ENCODE data around the gene PTH2.
A peak's percentile ranks its signal among the peaks of the same experiment; 100 is the strongest.

Gene PTH2

DNA sequence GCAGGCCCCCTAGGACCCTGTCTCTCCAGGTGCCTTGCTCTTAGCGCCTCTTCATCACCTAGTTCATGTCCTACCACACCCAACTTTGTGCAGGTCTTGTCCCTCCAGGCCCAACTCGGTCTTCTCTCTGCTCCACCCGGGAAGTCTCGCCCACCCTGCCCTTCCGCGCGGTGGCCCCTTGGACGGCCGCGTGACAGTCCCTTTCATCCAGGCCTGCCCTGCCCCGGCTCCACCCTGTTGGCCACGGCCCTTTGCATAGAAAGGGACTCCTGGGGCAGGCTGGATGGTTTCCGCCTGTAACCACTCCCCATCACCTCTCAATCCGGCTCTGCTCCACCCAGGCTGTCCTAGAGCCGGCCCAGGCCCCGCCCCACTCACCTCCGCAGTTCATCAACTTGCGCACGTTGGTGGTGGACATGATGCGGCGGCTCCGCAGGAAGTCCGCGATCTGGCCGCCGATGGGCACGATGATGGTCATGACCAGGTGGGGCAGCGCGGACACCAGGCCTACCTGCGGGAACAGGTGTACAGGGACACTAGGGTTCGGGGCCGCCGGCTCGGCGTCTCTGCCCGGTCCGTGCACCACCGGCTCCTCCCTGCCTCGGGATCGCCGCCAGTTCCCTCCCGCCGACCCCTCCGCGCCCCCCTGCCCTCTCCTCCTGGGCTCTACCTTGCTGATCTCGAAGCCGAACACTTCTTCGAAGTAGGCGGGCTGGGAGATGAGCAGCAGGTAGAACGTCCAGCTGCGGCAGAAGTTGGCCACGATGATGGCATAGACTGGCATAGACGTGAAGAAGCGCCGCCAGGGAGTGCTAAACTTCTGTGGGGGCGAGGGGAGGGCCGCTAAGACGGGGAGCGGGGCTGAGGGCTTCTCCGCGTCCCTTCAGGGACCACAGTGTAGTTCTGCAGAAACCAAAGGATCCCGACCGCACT lies 9.2 kb upstream of the PTH2 start:
- no peak for DNase-seq (ENCODE audit: low read depth in 2 of 3, low spot score in 2 of 3)

DNA sequence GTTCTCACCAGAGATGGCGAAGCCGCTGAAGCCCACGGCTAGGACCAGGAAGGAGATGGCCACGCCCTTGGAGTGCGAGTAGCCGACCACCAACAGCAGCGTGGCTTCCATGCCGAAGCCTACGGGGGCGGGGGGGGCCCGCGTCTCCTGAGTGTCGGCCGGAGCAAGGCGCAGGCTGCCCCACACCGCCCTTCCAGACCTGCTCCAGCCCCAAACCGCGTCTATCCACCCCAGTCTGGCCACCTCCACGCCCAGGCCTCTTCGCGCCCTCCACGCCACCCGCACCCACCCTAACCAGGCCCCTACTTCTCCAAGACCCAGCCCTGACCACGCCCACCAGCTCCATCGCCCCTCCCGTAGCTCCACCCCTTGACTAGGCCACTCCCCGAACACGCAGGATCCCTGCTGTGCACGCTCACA lies 8.1 kb upstream of the PTH2 start:
- DNase-seq (ENCODE audit: low read depth in 2 of 3, low spot score in 2 of 3), result no peak

DNA sequence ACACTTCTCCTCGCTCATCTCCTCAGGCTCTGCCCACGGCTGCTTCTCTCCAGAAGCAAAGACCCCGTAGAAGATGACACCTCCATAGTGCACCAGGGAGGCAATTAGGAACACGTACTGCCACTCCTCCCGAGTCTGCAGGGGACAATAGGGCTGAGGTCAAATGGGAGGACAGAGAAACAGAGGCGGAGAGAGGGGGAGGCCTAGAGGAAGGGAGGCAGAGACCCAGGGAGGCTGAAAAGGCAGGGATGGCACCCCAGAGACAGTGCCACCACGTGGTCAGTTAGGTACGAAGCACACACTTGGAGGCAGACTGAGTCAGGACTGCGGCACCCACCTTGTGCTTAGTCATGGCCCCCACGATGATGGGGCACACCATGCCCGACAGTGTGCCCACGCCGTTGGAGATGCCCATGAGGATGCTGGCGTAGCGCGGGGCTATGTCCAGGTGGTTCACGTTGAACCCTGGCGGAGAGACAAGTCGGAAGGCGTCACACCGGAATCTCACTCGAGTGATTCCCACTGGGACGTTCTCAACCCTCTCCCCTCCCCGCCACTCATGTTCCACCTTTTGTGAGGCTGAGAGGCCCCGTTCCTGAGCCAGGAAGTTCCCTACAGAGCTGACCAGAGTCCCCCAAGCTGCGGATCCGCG lies 7.6 kb upstream of the PTH2 start:
- no peak for DNase-seq (ENCODE audit: low read depth in 2 of 3, low spot score in 2 of 3)

DNA sequence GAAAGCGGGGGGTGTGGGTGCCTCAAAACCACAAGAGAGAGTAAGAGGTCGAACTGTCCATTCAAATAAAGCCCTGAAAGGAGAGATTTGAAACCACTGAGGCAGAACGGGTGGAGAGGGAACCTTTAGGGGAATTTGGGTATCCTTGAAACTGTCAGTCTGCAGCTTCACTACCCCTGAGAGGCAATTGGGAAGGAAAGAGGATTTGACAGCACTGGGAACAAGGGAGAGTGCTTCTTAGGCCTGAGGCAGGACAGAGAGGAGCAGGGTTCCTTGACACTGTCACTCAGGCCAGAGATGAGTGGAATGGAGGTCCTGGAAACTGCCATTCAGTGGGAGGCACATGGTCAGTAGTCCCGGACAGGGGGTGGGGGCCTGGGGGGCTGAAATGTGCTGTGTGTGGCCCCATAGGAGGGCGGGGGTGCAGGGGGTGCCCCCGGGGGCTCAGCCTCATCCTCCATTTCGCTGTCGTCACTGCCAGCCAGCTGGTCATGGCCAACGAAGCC lies 7.0 kb upstream of the PTH2 start:
- DNase-seq (ENCODE audit: low read depth in 2 of 3, low spot score in 2 of 3), result no peak

DNA sequence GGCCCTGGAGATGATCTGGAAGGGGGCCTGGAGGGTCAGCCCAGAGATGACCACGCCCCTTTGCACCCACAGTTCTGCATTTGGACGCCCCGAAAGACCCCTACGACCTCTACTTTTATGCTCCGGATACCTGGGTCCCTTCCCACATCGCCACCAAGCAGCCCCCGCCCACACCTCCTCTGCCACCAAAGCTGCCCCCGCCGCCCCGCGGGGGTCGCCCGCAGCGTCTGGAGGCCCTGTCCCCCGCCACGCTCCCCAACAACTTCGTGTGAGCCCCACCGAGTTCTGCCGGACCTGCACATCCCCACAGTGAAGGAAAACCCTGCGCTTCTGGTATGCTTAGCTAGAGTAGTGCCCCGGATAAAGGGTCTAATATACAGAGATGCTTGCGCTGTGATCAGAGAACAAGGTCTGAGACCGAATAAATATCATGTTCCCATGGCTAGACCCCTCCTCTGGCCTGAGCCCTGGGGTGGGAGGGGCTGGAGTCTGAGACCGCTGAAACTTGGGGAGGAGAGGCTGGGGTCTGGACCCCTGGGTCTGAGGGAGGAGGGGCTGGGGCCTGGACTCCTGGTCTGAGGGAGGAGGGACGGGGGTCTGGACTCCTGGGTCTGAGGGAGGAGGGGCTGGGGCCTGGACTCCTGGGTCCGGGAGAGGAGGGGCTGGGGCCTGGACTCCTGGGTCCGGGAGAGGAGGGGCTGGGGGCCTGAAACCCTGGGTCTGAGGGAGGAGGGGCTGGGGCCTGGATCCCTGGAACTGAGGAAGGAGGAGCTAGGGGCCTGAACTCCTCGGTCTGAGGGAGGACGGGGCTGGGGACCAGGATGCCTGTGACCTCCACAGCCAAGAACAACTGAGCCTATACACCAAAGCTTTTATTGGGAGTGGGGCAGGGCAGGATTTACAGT lies 5.6 kb upstream of the PTH2 start:
- no peak for DNase-seq (ENCODE audit: low read depth in 2 of 3, low spot score in 2 of 3)

DNA sequence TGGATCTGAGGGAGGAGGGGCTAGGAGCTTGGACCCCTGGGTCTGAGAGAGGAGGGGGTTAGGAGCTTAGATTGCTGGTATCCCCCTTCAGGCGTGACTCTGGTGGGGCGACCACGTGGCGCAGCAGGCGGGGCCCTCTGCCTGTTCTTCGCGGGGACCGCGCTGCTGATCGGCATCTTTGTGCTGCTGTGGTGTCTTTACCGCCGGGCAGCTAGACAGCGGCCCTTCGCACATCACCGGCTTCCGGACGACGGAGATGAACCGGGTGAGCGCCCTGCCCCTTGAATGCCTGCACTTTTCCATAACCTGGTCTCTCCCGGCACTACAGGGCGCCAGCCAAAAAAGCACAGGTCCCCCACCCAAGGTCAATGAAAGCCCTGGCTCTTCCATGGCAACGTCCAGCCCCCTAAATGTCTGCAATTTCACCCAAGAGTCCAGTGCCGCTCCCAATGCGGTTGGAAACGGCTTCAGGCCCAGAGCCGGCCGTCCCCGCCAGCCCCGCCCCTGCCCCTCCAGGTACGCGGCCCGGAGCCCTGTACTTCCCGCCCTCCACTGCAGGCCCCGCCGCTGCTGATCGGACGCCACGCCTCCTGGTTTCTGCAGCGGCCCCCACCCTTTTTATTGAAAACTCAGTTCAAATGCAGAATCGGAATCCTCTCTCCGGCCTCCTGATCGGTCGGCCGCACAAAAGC lies 4.8 kb upstream of the PTH2 start:
- no peak for DNase-seq (ENCODE audit: low read depth in 2 of 3, low spot score in 2 of 3)

DNA sequence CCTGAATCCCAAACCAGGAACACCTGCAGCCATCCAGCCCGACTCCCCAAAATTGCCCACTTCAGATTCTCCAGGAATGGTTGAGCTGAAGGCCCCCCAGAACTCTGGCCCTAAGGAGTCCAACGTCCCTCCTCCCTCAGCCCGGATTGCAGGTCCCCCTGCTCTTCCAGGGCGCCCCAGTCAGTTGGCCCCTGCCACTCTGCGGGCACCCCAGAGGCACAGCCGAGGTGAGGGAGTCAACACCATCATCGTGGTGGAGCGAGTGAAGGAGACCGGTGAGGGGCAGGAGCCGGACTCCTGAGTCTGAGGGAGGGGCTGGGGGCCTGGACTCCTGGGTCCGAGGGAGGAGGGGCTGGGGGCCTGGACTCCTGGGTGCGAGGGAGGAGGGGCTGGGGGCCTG lies 4.1 kb upstream of the PTH2 start:
- no peak for DNase-seq (ENCODE audit: low read depth in 2 of 3, low spot score in 2 of 3)

DNA sequence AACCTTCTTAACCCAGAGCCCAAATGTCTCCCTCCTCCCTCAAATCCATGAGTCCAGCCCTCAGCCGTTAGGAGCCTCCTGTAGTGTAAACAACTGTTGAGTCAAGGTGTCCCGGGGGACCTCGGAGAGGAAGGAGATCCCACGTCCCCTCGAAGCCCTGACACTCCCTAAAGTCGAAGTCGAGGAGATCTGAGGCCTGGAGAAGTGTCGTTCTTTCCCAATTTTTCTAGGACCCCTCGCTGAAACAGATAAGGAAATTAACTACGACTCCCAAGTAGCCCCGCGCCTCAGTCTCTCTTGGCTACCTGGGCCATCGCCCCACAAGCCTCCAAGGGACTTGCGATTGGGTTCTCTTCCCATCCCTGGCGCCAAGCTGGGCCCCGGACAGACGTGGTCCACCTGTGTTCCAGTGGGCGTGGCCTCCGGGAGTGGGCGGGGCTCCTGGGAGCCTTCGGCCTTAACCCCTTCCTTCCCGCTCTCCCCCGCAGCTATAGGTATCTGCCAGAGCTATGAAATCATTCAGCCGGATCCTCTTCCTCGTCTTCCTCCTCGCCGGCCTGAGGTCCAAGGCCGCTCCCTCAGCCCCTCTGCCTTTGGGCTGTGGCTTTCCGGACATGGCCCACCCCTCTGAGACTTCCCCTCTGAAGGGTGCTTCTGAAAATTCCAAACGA lies 2.8 kb upstream of the PTH2 start:
- no peak for DNase-seq (ENCODE audit: low read depth in 2 of 3, low spot score in 2 of 3)

DNA sequence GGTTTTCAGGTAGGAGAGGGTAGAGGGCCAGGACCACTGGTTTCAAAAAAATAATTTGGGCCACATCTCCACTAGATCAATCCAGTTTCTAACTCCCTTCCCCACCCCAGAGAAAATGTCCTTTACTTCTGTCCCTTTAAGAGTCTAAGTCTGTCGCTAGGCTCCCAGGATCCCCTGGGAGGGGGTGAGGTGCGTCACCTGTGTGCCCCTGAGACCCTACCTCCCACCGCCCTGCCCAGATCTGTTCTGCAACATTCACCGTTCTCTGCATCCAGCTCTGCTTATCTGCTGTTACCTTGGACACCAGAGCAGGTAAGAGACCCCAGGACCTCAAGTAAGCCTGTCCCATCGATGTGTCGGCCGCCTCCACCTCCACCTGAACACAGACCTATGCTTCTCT lies 1.9 kb upstream of the PTH2 start, which contains the start of gene GFY:
GFY (plus strand) TSS at position 211 of the 400 bp plus-strand sequence. CDS start 1,043 bp downstream, outside the sequence.
- DNase-seq (ENCODE audit: low read depth in 2 of 3, low spot score in 2 of 3), result no peak

DNA sequence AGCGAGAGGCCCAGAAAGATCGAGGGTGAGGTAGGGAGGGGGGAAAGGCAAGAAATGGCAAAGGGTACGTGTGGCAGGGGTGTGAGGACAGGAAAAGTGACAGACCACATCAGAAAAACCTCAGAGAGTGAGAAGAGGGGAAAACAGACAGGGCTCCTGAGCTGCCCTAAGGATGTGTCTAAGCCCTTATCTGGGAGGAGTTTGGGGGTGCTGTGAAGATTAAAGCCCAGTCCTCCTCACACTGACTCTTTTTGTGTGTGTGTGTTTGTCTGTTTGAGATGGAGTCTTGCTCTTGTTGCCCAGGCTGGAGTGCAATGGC lies 703 bp upstream of the PTH2 start:
- no peak for DNase-seq (ENCODE audit: low read depth in 2 of 3, low spot score in 2 of 3)

DNA sequence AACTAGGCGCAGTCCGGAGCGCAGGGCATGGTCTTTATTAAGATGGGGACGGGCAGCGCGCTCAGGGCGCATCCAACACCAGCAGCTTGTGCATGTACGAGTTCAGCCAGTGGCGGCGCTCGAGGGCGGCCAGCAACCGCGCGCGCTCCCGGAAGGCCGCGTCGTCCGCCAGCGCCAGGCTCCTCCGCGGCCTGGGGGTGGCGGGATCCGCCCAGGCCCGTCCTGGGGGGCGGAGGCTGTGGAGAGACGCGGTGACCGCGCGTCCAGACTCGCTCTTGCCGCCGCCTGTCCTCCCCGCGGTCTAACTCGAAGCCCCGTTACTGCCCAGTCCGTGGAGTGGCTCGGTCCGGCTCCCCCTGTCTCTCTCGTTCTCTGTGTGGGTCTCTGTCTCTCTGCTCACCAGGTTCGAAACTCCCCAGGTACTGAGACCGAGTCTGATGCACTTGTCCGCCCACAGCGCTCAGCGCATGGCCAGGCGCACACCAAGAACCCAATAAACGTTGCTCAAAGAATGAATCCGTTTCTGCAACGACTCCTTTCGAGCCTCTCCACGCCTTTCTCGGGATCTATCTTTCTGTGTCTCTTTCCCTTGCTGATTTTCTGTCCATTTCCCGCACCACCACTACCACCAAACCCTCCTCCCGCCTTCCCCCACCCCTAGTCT lies 702 bp downstream of the PTH2 start:
- no peak for DNase-seq (ENCODE audit: low read depth in 2 of 3, low spot score in 2 of 3)

DNA sequence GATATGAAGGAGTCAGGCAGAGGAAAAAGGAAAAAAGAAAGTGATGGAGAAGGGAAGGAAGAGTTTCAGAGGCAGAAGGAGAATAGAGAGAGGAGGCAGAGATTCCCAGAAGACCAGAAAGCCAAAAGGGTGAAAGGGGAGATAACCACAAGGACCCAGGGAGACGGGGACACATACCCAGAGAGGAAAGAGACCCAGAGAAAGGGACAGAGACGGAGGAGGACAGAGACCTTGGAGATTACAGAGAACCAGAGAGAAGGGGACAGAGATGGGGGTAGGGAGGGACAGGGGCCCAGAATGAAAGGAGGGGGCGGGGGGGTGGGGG lies 1.4 kb downstream of the PTH2 start:
- DNase-seq (ENCODE audit: low read depth in 2 of 3, low spot score in 2 of 3), result no peak

DNA sequence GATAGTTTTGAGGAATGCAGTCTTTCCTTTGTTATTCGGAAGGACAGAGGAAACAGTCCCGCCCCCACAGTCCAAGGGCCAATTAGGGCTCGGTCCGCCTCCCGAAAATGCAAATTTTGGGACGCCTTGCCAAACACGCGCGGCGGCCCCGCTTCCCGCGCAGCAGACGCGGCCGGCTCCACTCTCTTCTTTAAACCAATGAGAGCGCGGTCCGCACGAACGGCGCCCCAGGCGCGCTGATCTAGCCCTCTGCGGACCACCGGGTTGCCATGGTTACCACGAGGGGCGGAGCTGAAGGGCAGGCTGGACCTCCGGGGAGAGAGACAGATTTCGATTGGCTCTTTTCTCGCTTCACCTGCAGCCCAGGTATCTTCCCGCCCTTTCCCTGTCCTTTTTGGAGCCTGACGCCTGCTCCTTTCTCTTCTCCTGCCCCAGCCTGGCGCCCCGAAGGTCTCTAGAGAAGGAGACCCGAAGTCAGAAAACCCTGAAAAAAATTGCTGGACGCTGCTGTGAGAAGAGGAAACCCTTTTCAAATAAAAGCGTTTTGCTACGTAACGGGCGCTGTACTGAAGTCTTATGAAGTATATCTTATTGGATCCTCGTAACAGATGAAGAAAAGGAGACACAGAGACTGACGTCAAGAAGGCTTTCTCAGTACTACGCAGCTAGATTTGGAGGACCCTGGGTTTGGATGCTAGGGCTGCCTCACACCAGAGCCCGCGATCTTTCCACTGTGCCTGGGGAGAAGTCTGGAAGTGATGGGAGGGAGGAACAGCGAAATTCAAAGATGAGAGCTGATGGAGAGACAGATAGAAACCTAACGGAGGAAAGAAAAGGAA lies 2.0 kb downstream of the PTH2 start:
- DNase-seq (ENCODE audit: low read depth in 2 of 3, low spot score in 2 of 3), result peak in 1 of 3 experiments; percentile 36

DNA sequence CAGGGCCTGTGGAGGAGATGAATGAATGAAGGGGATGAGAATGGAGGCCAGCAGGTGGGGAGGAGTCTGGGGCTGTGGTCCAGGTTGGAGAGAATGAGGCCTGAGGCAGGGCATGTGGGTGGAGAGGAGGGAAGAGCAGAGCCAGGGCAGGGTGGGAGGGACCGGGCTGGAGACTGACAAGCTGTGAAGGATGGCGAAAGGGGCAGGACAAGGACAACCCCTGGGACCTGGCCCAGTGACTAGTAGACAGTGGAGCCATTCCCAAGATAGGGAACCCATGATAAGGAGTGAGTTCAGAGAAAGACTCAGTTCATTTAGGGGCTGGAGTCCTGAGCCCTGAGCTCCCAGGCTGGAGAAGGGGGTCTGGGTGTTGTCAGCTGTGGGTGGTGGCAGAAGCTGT lies 3.0 kb downstream of the PTH2 start:
- DNase-seq (ENCODE audit: low read depth in 2 of 3, low spot score in 2 of 3), result no peak

DNA sequence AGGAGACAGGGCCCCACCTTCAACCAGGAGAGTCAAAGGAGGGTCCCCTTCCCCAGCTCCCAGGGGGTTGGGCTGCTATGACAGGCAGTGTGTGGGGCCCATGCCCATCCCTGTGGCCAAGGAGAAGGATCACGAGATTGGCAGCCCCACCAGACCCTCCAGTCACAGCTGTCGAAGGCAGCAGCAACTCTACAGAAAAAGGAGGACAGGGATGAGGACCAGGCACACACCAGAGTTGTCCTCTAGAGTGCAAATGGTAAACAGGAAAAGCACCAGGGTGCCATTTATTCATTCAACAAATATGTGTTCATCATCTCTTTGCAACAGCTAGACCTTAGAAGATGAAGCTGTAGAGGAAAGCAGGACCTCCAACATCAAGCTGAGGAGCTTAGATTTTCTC lies 4.1 kb downstream of the PTH2 start:
- DNase-seq (ENCODE audit: low read depth in 2 of 3, low spot score in 2 of 3), result no peak

DNA sequence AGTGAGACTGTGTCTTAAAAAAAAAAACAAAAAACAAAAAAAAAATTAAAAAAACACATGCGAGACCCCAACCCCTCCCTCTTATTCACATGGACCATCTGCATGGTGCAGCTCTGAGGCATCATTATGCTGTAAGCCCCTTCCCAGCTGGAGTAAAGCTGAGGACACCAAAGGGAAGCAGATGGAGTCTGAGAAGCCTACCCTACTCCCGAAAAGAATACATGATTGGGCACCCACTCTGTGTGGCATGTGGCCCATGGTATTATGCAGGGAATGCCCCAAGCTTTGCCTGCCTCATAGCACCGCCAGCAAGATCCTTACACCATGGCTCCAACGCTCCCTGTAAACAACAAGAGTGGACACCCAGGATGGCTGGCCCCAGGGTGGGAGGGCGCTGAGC lies 4.7 kb downstream of the PTH2 start:
- no peak for DNase-seq (ENCODE audit: low read depth in 2 of 3, low spot score in 2 of 3)

DNA sequence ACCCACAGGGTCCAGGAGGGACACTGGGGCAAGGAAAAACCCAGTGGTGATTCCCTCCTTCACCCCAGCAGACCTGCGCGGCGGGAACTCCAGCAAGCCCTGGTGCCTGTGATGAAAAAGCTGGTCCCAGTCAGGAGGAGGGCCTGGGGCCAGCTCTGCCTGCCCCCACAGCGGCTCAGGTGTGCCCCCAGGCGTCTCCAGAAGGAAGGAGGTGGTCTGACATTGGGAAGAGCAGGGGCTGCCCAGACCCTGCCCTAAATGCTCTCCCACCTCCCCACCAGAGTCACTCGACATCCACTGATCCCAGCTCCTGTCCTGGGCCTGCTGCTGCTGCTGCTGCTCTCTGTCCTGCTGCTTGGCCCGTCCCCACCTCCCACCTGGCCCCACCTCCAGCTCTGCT lies 6.2 kb downstream of the PTH2 start:
- no peak for DNase-seq (ENCODE audit: low read depth in 2 of 3, low spot score in 2 of 3)

DNA sequence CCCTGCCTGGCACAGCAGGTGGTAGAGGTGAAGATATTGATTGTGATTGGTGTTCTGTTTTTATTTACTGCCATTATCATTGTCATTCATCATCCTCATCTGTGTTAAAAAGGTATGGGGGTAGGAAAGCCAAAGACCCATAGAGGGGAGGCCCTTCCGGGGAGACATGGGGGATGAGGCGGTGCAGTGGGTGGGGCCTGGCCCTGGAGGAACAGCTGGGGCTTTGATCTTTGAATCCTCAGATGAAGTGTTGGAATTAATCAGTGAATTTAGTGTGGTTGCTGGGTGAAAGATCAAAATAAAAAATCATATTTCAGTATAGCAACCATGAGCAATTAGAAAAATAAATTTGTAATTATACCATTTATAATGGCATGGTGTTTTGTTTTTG lies 7.4 kb downstream of the PTH2 start:
- DNase-seq (ENCODE audit: low read depth in 2 of 3, low spot score in 2 of 3), result no peak
